T47D (cell line): ENCODE data around the gene NOL9.
A peak's percentile ranks its signal among the peaks of the same experiment; 100 is the strongest.
"Not testable (repeated sequence)": the region's sequence is repeated elsewhere in the genome, so short reads cannot be mapped to it uniquely, and the experiment has no call there.

Source experiments
- DNase-seq, 2 experiments: peaks; one replicate each; pipeline versions ENCODE4 v3.0.0 to v3.0.0-alpha.2; 2011 to 2012; ENCODE audit warnings: low read depth in 1 of 2, low spot score in 1 of 2
- JUND ChIP-seq: IDR thresholded peaks from 2 replicates; pipeline ENCODE4 v1.6.1; 2012; ENCODE audit warnings: low read depth
- in situ Hi-C: cut with HindIII; loops from 2 replicates; pipeline ENCODE4 v1.10.0; 2016; ENCODE audit warnings: low sequenced_read_pairs, low pct_unique_long_range_greater_than_20kb

NOL9 gene

DNA sequence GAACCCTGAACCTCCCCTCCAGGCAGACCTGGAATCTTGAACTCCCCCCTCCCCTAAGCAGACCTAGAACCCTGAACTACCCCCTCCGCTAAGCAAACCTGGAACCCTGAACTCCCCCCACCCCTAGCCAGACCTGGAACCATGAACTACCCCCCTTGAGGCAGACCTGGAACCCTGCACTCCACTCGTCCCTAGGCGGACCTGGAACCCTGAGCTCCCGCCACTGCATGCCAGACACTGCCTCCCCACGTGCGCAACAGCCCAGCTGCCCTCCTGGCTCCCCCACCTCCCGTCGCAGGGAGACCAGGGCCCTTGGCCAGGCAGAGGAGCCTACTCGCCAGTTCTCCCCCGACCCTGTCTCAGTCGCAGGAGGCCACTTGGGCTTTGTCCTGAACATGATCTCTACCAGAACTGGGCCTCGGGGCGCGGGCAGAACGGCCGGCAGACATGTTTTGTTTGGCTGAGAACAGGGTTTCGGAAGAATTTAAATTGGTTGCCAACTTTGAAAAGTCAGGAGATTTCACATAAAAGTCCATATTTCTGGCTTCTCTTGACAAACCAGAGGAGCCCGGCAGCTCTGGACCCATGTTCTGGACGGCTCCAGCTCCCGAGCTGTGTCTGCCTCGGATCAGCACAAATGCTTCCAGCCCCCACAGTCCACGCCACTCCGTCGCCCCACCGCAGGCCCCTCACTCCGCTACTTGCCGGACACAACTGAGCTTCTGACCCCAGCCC is 53.6 kb downstream of the NOL9 start:
- TF ChIP-seq JUND: no peak
- DNase-seq: no peak
- in situ Hi-C loops: no loop called here

GRCh38 chr1:6499296-6499695 is 55.0 kb downstream of the NOL9 start:
- DNase-seq: no peak
- in situ Hi-C loops: no loop called here
- TF ChIP-seq JUND: no peak

DNA sequence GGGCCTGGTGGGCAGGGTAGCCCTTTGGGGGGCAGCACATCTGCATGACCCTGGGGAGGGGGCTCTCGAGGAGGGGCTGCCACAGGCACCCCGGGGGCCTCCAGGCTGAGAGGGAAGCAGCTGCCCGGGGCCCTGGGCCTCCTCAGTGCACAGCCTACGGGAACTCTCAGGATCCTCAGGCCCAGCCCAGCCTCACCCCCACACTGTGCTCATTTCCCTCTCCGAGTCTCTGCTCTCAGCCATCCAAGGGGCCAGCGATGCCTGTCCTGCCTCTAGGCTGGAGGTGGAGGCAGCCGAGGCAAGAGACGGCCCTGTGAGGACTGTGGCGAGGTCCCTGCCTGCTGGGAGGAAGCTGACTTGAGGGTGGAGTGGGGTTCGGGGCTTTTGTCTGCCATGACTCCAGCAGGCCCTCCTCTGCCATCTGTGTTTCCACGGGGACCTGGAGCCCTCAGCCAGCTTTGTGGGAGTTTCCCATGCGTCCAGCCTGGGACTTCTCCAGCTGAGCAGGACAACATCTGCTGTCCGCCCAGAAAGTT is 55.7 kb downstream of the NOL9 start:
- TF ChIP-seq JUND: no peak
- no peak for DNase-seq
- in situ Hi-C loops: no loop called here

DNA sequence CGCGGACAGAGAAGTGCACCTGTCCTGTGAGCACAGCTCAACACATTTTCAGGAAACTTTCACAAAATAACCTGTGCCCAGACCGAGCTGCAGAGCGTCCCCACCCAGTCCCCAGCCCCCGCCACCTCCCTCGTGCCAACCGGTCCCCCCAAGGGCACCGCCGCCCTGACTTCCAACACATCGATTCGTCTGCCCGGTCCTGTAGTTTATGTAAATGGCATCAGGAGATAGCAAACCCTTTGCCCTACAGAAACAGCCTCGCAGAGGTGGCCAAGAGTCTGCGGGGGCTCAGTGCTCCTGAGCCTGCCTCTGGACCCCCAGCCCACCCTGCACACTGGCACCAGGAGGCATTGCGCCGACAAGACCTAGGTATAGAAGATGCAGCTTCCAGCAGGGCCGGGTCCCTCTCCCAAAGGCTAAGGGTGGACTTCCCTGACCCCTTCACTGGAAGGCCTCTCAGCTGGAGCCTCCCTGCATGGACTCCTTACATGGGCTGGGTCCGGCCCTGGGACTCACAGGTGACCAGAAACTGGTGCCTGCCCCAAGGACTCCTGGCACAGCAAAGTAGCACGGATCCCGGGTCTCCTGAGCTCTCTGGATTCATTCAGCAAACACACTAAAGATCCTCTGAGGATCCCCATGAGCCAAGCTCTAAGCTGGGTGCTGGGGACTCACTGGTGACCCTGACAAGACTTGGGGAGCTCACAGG is 56.3 kb downstream of the NOL9 start:
- in situ Hi-C loops: no loop called here
- DNase-seq: no peak
- TF ChIP-seq JUND: no peak

DNA sequence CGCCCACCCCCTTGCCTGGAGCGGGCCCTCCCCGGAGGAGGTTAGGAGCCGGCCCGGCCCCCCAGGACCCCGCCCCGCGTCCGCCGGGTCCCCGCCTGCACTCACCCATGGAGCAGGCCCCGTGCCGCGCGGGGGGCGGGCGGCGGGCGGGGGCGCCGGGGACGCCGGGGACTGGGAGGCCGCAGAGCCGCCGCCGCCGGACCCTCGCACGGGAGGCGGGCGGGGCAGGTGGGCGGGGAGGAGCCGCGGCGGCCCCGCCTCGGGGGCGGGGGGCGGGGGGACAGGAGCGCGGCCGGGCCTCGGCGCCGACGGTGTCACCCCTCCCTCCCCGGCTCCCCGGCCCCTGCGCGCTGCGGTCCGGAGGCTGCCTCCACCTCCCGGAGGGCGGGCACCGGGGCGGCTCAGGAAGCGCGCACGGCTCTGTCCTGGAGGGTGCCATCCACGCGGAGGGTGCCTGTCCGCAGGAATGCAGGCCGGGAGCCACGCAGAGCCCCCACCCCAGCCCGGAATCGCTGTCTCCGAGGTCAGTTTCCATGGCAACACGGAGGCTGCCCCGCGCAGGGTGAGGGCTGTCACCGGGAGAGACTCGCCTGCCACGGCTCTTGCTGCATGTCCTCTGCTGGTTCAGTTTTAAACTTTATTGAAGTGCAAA is 57.0 kb downstream of the NOL9 start:
- peak; percentile 66 to 70 for DNase-seq
- in situ Hi-C loops: no loop called here
- no peak for TF ChIP-seq JUND

GRCh38 chr1:6496890-6497214 is 57.5 kb downstream of the NOL9 start:
- no peak for DNase-seq
- no peak for TF ChIP-seq JUND
- in situ Hi-C loops: no loop called here

DNA sequence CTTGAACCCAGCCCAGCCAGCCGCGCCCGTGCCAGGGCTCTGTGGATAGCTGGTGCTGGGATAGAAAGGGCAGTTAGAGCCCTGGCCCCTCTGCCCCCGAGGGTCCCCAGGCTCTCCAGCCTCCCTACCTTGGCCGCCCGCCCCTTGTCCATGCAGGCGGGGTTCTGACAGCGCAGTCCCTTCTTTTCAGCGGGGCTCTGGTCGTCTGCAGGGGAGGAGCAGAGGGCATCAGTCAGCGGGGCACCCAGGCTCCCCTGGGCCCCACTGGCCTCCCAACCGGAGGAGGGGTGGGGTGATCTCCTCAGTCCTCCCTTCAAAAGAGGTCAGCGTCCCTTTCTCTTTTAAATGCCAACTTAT is 58.0 kb downstream of the NOL9 start:
- in situ Hi-C loops: no loop called here
- DNase-seq: no peak

DNA sequence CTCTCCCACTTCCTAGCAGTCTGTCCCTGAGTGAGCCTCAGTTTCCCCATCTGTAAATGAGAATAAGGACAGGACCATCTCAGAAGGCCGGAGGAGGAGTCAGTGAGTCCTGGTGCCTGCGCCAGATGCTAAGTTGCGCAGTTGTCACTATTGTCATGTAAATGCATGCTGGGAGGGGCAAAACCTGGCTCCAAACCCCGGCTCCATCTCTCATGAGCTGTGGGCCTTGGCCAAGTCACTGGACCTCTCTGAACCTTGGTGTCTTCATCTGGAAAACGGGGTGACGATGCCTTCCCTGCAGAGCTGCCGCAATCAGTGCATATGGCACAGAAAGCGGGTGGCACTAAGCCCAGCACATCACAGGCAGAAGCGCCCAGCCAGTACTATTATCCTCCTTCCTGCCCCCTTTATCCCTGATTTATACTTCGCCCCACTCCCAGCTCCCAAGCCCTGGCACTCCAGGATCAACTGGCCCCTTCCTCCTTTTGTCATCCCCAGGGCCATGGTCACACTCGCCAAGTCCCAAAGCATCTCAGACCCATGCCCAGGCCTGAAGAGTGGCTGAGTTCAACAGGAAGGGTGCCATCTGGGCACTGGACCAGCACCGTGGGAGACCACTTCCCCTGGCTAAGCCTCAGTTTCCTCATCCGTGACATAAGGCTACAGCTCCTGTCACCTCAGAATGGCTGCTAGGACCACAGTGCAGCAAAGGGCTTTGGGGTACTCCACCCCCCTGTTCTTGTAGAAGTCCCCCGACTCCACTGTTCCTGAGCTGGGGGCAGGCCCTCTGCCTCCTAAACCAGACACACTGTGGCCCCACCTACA is 58.6 kb downstream of the NOL9 start:
- in situ Hi-C loops: no loop called here
- no peak for DNase-seq
- no peak for TF ChIP-seq JUND

More for the DNA sequence above, 58.0 kb downstream of the NOL9 start:
- TF ChIP-seq JUND: no peak

DNA sequence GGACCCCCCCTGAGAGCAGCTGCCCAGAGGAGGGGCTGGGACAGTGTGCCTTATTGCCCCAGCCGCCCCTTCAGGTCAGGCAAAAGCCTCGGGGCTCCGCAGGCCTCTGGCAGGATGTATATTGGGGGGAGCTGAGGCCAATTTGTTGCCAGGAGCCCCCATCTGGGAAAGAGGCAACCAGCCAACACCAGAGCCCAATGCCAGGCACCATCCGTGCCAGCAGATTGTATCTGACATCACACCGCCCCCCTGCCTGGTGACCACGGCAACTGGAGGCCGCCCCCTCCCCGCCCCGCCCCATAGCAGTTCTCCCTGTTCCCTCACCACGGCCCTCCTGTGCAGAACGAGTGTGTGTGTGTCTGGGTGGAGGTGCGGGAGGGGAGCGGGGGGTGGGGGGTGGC is 59.3 kb downstream of the NOL9 start:
- no peak for TF ChIP-seq JUND
- in situ Hi-C loops: no loop called here
- DNase-seq: no peak

DNA sequence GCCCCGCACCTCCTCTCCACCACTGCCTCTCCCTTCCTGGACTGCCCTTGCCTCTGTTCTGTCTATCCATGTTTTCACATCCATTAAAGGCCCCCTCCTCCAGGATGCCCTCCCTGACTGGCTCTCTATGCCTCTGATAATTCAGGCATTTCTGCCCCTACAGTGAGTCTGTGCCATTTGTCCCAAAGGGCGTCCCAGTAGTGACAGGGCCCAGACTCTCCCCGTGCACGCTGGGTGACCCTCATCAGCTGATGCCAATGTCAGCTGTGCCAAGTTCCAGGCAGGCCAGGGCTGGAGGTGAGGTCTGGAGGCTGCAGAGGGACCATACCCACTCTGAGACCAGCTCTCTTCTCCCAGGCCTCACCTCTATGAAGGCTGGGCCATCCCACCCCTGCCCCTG is 59.7 kb downstream of the NOL9 start:
- TF ChIP-seq JUND: no peak
- DNase-seq: no peak
- in situ Hi-C loops: no loop called here

- in situ Hi-C loops, DNase-seq: not testable (repeated sequence)
These were observed 60.5 kb downstream of the NOL9 start for GRCh38 chr1:6493834-6494223.

DNA sequence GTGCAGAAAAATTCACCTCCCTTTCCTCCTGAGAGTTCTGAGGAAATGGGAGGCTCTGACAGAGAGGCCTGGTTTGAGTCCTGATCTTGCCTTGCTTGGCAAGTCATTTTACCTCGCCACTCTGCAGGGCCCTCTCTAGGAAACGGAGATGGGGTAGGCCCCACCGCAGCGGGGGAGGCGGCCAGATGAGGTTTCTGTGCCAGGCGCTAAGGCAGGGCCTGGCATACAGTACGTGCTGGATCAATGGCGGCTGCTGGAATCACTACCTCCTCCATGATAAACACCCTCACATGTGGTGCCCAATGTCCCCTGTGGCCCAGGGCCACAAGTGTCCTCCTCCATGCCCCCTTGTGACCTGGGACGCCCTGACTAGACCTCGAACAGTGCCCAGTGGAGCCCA is 62.3 kb downstream of the NOL9 start:
- in situ Hi-C loops: no loop called here
- DNase-seq: no peak
- TF ChIP-seq JUND: no peak
